Adipocyte (in vitro differentiated cells): ENCODE results near the gene NXT1.

ENCODE experiments used
- DNase-seq: peaks from one replicate; pipeline ENCODE4 v3.0.0-alpha.2; 2015; ENCODE audit warnings: low read depth
- H3K27me3 ChIP-seq: replicated peaks from 2 replicates; pipeline ENCODE4 v1.7.0; 2013; ENCODE audit warnings: mild to moderate bottlenecking, low read length, moderate library complexity; ENCODE audit not compliant: control insufficient read depth, insufficient read depth
- H3K36me3 ChIP-seq: 2 replicates; pipeline ENCODE4 v1.7.0; 2013; ENCODE audit warnings: low read length, mild to moderate bottlenecking, moderate library complexity; ENCODE audit not compliant: control insufficient read depth, insufficient read depth, severe bottlenecking
- H3K4me1 ChIP-seq: 2 replicates; pipeline ENCODE4 v1.7.0; 2013; ENCODE audit warnings: mild to moderate bottlenecking, low read length, moderate library complexity; ENCODE audit not compliant: control insufficient read depth, insufficient read depth
- H3K4me3 ChIP-seq: 2 replicates; pipeline ENCODE4 v1.7.0; 2013; ENCODE audit warnings: mild to moderate bottlenecking, low read length, moderate library complexity
- H3K9ac ChIP-seq: 2 replicates; pipeline ENCODE4 v1.7.0; 2013; ENCODE audit warnings: mild to moderate bottlenecking, low read length, moderate library complexity
- H3K9me3 ChIP-seq: 2 replicates; pipeline ENCODE4 v1.7.0; 2013; ENCODE audit warnings: mild to moderate bottlenecking, low read length, moderate library complexity; ENCODE audit not compliant: control insufficient read depth

The NXT1 gene

DNA sequence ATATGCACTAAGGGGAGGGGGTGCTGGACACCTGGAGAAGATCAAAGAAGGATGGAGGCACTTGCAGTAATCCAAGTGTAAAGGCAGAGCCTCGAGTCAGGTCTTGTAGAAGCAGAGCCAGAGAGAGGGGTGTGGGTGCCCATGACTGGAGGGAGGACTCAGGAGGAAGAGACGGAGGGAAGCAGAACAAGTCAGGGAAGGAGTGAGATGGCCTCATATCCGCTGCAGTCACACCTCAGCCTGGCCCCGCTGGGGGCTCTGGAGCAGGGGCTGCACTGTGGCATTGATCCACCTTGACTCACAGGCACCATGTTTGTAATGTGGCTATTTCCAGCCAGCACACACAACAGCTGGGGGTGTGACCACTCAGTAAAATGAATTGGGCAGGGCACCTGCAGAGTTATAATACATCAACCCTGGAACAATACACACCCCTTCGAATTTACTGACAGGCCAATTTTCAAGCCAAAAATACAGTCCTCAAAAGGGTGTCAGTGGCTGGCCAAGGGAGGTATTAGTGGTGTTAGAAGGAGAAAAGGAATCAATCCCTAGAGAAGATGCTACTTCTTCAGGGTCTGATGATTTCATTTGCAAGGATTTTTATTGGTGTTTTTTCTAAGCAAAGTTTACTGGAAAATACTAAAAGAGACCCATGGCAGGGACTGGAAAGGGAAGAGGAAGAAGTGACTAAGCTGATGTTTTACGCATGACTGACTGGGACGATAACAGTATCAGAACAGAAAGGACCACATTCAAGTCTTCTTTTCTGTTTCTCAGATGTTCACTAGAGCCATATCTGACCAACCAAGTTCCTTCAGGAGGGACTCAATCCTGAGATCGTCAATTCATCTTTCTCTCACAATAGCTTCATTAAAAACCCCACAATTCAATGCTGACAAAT is 18.9 kb upstream of the NXT1 start:
- Histone ChIP-seq H3K4me1 (no peaks in the 10 kb centered on the region), H3K4me3 (no peak overlapping the region), H3K27me3 (no peaks in the 10 kb centered on the region), H3K9me3 (no peaks in the 10 kb centered on the region), H3K9ac (no peak overlapping the region), H3K36me3 (no peaks in the 10 kb centered on the region)
- DNase-seq: no peak

DNA sequence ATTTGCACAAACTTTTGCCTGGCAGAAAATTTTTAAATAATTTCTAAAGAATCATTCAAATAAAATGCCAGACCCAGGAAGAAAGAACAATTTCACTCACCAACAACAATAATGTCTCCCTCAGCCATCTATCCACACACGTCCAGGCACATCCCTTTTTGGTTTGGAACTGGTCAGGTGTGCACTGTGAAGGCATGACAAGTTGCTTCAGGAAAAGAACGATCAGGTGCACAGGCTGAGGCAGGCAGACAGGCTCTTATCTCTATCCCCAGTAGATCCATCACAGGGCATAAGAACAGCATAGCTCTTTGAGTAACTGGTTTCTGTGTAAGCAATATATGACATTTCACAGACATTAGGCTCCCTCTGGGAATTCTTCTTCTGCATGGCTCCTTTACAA is 18.1 kb upstream of the NXT1 start:
- no peaks in the 10 kb centered on the region for H3K36me3 ChIP-seq
- H3K27me3 ChIP-seq: no peaks in the 10 kb centered on the region
- peaks cover 5% of the 10 kb centered on the region for H3K4me1 ChIP-seq
- H3K9ac ChIP-seq: no peak overlapping the region
- DNase-seq: no peak
- no peak overlapping the region for H3K4me3 ChIP-seq
- no peaks in the 10 kb centered on the region for H3K9me3 ChIP-seq

DNA sequence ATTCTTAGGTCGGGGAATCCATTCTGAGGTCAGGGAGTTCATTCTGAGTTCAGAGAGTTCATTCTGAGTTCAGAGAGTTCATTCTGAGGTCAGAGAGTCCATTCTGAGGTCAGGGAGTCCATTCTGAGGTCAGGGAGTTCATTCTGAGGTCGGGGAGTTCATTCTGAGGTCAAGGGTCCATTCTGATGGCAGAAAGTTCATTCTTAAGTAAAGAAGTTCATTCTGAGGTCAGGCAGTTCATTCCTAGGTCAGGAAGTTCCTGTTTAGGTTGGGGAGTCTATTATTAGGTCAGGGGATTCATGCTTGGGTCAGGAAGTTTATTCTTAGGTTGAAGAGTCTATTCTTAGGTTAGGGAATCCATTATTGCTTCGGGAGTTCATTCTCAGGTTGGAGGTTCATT is 16.5 kb upstream of the NXT1 start:
- Histone ChIP-seq H3K9ac (no peak overlapping the region), H3K4me1 (peaks cover 5% of the 10 kb centered on the region), H3K4me3 (no peak overlapping the region), H3K36me3 (no peaks in the 10 kb centered on the region), H3K9me3 (no peaks in the 10 kb centered on the region), H3K27me3 (no peaks in the 10 kb centered on the region)
- no peak for DNase-seq

DNA sequence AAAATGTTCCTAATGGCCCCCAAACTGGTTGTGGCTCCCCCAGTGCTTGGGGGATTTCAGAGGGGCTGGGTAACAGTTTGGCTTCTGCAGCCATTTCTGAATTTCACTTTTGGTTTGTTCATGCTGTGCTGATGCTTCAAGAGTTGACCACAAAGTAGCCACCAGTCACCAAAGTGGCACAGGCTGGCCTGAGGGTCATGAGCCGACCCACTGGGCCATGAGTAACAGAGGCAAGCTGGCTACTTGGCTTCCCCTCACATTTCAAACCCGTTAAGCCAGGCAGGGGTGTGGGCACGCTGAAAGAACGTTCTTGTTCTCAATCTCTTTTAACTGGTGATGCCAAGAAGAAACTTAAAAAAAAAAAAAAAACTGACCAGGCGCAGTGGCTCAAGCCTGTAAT is 15.1 kb upstream of the NXT1 start:
- no peaks in the 10 kb centered on the region for H3K27me3 ChIP-seq
- H3K9me3 ChIP-seq: no peaks in the 10 kb centered on the region
- no peak overlapping the region for H3K4me3 ChIP-seq
- peaks cover 5% of the 10 kb centered on the region for H3K4me1 ChIP-seq
- DNase-seq: no peak
- H3K9ac ChIP-seq: no peak overlapping the region
- no peaks in the 10 kb centered on the region for H3K36me3 ChIP-seq

DNA sequence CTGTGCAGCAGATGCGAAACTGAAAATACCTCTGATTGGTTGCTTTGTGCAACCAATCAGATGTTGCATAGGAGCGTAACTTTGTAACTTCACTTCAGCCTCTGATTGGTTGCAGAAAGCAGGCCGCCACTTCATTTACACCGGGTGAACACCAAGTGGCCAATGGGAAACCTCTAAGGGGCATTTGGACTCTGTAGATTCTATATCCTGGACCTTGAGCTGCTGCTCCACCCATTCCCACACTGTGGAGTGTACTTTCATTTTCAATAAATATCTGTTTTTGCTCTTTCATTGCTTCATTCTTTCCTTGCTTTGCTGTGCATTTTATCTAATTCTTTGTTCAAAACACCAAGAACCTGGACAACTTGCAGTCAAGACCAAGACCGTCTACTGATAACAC is 14.1 kb upstream of the NXT1 start:
- Histone ChIP-seq H3K9me3 (no peaks in the 10 kb centered on the region), H3K27me3 (no peaks in the 10 kb centered on the region), H3K36me3 (no peaks in the 10 kb centered on the region), H3K4me3 (no peak overlapping the region), H3K4me1 (peaks cover 5% of the 10 kb centered on the region), H3K9ac (no peak overlapping the region)
- no peak for DNase-seq

DNA sequence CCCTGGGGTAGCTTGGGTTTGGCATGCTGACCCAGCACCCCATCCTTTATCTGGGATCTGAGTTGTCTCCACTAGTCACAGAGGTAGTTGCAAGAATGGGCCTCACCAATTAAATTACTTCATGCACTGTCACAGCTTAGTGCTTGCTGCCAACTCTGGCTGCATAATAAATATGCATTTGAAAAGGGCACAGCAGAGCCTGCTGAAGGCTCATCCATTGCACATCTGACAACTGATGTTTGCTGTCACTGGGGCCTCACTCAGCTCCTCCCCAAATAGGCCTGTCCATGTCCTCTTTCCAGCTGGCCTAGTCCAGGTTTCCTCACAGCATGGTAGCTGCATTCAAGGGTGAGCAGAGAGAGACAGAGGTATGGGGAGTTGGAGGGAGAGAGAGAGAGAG is 13.3 kb upstream of the NXT1 start:
- no peaks in the 10 kb centered on the region for H3K9me3 ChIP-seq
- H3K36me3 ChIP-seq: no peaks in the 10 kb centered on the region
- H3K4me3 ChIP-seq: no peak overlapping the region
- no peaks in the 10 kb centered on the region for H3K27me3 ChIP-seq
- peaks cover 5% of the 10 kb centered on the region for H3K4me1 ChIP-seq
- no peak overlapping the region for H3K9ac ChIP-seq
- DNase-seq: no peak

DNA sequence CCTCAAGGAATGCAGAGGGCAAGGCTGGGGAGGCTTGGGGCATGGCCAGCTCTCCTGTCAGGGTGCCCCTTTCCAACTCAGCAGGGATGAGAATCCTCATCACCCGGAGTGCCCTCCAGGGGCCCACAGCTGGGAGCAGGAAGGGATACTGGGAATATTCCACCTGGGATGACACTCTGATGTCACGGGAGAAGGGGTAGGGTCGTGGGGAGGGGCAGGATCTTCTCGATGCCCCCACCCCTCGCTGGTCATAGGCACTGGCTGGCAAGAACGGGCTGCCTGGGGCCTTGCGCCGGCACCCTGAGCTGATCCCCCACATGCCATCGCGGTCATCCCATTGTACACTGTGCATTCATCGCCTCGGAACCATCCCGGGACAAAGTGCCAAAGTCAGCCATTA is 10.6 kb upstream of the NXT1 start:
- Histone ChIP-seq H3K36me3 (no peaks in the 10 kb centered on the region), H3K4me3 (no peak overlapping the region), H3K9me3 (no peaks in the 10 kb centered on the region), H3K4me1 (peaks cover 5% of the 10 kb centered on the region), H3K27me3 (no peaks in the 10 kb centered on the region), H3K9ac (no peak overlapping the region)
- no peak for DNase-seq

DNA sequence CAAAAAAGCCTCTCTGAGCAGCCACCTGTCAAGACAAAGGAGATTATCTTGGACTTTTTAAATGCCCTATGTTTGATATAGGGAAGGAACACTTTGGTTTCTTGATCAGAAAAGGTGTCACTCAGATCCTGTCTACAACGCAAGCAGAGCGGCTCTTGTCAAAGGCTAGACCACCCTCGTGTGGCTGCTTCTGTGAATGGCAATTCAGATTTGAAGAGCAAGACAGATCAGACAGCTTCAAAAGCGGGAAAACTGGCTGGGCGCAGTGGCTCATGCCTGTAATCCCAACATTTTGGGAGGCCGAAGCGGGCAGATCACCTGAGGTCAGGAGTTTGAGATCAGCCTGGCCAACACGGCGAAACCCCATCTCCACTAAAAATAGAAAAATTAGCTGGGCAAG is 10.1 kb upstream of the NXT1 start:
- peak; percentile 83 for DNase-seq
- peaks cover 5% of the 10 kb centered on the region for H3K4me1 ChIP-seq
- no peaks in the 10 kb centered on the region for H3K9me3 ChIP-seq
- no peak overlapping the region for H3K9ac ChIP-seq
- no peaks in the 10 kb centered on the region for H3K27me3 ChIP-seq
- no peaks in the 10 kb centered on the region for H3K36me3 ChIP-seq
- H3K4me3 ChIP-seq: no peak overlapping the region

DNA sequence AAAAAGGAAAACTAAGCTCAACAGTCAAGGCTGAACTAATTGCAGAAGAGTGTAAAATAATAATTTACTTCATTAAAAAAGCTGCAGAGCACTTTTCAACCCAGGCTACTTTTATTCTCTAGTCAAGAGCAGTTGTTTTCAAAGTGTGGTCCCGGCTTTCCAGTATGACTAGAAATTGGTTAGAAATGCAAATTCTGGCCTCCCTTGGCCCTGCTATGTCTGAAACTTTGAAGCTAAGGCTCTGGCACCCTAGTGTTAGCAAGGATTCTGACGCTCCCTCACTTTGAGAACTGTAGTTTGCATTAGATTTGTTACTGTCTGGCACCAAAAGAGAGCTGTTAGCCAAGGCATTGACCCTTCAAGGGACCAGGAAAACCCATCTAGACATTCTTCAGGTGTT is 9.5 kb upstream of the NXT1 start:
- no peak overlapping the region for H3K4me3 ChIP-seq
- DNase-seq: no peak
- H3K4me1 ChIP-seq: peaks cover 5% of the 10 kb centered on the region
- H3K36me3 ChIP-seq: no peaks in the 10 kb centered on the region
- H3K9me3 ChIP-seq: no peaks in the 10 kb centered on the region
- no peaks in the 10 kb centered on the region for H3K27me3 ChIP-seq
- no peak overlapping the region for H3K9ac ChIP-seq

DNA sequence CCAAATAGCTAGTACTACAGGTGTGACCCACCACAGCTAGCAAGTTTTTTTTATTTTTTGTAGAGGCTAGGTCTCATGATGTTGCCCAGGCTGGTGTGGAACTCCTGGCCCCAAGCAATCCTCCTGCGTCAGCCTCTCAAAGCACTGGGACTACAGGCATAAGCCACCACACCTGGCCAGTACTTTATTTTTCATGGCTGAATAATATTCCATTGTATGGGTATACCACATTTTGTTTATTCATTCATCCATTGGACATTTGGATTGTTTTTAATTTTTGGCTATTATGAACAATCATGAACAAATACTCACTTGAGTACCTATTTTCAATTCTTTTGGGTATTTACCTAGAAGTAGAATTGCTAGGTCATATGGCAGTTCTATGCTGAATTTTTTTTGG is 7.0 kb upstream of the NXT1 start:
- Histone ChIP-seq H3K4me3 (no peak overlapping the region), H3K9me3 (no peaks in the 10 kb centered on the region), H3K4me1 (peaks cover 9% of the 10 kb centered on the region), H3K9ac (no peak overlapping the region), H3K27me3 (no peaks in the 10 kb centered on the region), H3K36me3 (no peaks in the 10 kb centered on the region)
- DNase-seq: no peak

DNA sequence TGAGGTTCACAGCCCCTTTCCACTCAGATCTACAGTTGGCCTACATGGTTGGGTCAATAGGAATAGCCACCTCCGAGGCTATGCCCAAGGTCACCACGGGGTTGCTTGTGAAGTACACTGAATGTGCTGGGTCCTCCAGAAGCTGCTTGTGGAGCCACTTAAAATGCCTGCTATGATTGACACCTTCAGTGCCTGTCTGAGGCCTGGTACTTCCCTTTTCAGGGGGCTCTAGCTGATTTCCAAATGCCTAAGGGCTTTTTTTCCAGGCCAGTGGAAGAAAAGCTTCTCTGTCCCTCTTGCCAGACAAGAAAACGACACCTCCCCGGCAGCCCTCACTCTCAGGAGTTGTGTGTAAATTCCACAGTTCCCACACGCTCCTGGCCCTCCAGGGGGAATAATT is 6.3 kb upstream of the NXT1 start:
- Histone ChIP-seq H3K9ac (no peak overlapping the region), H3K4me1 (peaks cover 14% of the 10 kb centered on the region), H3K27me3 (no peaks in the 10 kb centered on the region), H3K9me3 (no peaks in the 10 kb centered on the region), H3K4me3 (no peak overlapping the region), H3K36me3 (no peaks in the 10 kb centered on the region)
- DNase-seq: no peak

DNA sequence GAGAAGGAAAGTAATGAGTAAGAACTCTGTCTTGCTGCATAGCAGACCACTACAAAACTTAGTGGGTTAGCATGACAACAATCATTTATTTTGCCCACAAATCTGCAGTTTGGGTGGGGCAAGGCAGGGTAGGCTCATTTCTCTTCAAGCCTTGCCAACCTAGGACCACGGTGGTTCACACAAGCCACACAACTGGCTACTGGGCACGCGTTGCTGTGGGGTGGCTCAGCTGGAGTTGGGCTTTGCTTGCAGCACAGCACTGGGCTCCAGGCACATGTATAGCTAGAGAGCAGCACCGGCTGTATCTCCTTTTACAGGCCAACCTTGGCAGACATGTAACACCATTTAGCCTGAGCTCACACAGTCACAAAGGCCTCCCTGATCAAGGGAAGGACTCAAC is 4.6 kb upstream of the NXT1 start:
- no peak overlapping the region for H3K9ac ChIP-seq
- H3K4me3 ChIP-seq: no peak overlapping the region
- H3K4me1 ChIP-seq: peaks cover 15% of the 10 kb centered on the region
- no peaks in the 10 kb centered on the region for H3K36me3 ChIP-seq
- no peaks in the 10 kb centered on the region for H3K27me3 ChIP-seq
- no peaks in the 10 kb centered on the region for H3K9me3 ChIP-seq
- no peak for DNase-seq
